ENCODE measurements around the gene ARL6IP1.
"Not testable (repeated sequence)": the region's sequence is repeated elsewhere in the genome, so short reads cannot be mapped to it uniquely, and the experiment has no call there.

The ARL6IP1 gene

DNA sequence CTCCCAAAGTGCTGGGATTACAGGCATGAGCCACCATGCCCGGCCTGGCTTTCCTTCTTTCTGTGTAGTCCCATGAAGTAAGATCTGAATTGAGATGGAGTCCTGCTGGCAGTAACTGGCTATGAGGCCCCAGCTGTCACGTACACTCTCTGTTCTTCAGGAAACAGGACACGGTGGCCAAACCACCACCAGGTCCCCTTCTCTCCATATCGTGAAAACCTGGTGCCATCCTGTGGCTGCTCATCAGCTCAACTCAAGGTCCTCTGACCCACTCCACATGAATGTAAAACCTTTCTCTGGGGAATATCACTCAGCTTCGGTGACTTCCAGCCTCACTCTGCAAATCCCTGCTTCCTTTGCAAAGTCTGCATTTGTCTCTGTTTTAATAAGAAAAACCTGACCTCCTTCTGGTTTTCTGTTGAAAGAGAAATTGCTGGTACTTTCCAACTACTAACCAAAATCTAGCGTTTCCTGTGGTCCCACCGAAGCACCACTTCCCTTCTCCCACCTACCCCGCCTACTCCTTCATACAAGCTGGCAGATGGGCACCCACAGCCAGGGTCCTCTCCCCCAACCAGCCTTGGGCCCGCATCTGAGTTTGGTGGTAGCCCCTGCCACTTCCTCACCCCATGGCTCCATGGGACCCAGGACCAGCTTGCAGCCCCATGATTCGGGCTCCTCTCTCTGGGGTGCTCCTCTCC lies 43.2 kb downstream of the ARL6IP1 start:
- DNase-seq = not testable (repeated sequence)

DNA sequence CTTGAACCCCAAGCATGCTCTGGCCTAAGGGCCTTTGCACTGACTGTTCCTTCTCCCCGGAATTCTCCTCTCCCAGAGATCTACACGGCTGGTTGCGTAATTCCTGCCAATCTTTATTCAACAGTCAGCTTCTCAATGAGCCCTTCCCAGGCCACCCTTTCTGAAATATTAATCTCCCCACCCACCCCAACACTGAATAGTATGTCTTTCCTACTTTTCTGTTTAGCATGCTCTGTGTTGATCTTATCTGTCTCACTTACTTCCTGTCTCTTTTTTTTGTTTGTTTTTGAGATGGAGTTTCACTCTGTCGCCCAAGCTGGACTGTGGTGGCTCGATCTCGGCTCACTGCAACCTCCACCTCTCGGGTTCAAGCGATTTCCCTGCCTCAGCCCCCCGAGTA lies 44.7 kb downstream of the ARL6IP1 start:
- not testable (repeated sequence) for DNase-seq

DNA sequence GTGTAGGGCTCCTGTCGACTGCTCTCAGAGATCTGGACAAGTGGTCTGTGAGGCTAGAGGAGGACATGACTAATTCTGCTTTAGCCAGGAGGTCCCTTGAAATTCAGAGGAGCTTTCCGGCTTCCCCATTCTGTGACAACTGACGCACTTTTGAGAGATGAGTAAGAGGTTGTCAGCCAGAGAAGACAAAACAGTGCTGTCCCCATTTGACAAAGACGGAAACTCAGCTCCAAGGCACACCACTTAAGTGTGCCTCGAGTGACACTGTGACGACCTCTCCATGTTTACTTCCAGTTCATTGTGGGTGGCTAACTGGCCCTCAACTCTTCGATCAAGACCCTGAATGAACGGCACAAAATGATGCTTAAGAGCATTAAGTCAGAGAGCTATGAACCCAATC lies 58.5 kb downstream of the ARL6IP1 start:
- not testable (repeated sequence) for DNase-seq
